Lung (tissue), 12 donors: ENCODE results near the gene SLC5A9. TPM values are rescaled to one million over a fixed set of nuclear protein-coding genes. Genes with fewer than 3 reads are reported as not detected.
"Not testable (repeated sequence)": the region's sequence is repeated elsewhere in the genome, so short reads cannot be mapped to it uniquely, and the experiment has no call there.

Experiments
- ATAC-seq: fragments of 200-7000 bp; cut with Tn5 transposase; one replicate; pipeline ENCODE4 v1.9.1; 2020; ENCODE audit warnings: moderate number of reproducible peaks; ENCODE audit not compliant: insufficient read depth, low FRiP score
- DNase-seq, 3 donors: peaks; one replicate each; pipeline ENCODE4 v3.0.0-alpha.2; 2013 to 2017
- H3K27ac ChIP-seq, 2 donors: one replicate each; pipeline ENCODE4 v1.5.1; 2013; ENCODE audit warnings: mild to moderate bottlenecking in 2 of 2, moderate library complexity in 2 of 2, control low read depth in 1 of 2, inconsistent platforms in 1 of 2, low read depth in 1 of 2, low read length in 1 of 2
- H3K27me3 ChIP-seq, 3 donors: one replicate each; pipeline ENCODE4 v1.5.1; 2013; ENCODE audit warnings: low read length in 2 of 3; ENCODE audit not compliant: control insufficient read depth in 3 of 3, insufficient read depth in 3 of 3
- H3K36me3 ChIP-seq, 4 donors: one replicate each; pipeline ENCODE4 v1.5.1; 2013; ENCODE audit warnings: low read length in 4 of 4, mild to moderate bottlenecking in 1 of 4, moderate library complexity in 1 of 4; ENCODE audit not compliant: control insufficient read depth in 4 of 4, insufficient read depth in 4 of 4
- H3K4me1 ChIP-seq, 5 donors: one replicate each; pipeline ENCODE4 v1.5.1; 2013; ENCODE audit warnings: low read length in 5 of 5, mild to moderate bottlenecking in 2 of 5, moderate library complexity in 1 of 5; ENCODE audit not compliant: control insufficient read depth in 5 of 5, insufficient read depth in 5 of 5
- H3K4me3 ChIP-seq: one replicate; pipeline ENCODE4 v1.5.1; 2013; ENCODE audit warnings: mild to moderate bottlenecking, control low read depth, moderate library complexity
- H3K9ac ChIP-seq, 2 donors: one replicate each; pipeline ENCODE4 v1.5.1; 2013; ENCODE audit warnings: low read length in 2 of 2, control low read depth in 1 of 2; ENCODE audit not compliant: insufficient read depth in 1 of 2
- H3K9me3 ChIP-seq, 4 donors: one replicate each; pipeline ENCODE4 v1.5.1; 2013; ENCODE audit warnings: low read length in 3 of 4, mild to moderate bottlenecking in 1 of 4, moderate library complexity in 1 of 4; ENCODE audit not compliant: control insufficient read depth in 4 of 4, insufficient read depth in 3 of 4
- CTCF ChIP-seq: IDR thresholded peaks from 2 replicates; pipeline ENCODE4 v1.5.1; 2012; ENCODE audit warnings: mild to moderate bottlenecking; ENCODE audit errors: control extremely low read depth, extremely low read depth
- WGBS, 2 donors: extraction: QIAGEN DNeasy Blood & Tissue Kit; methylation state at CpG; one replicate each; pipeline ENCODE4 v1.1.7; 2013; 5-methylcytosine and 5-hydroxymethylcytosine counted together
- polyA plus RNA-seq, 2 donors: library from polyadenylated mRNA; stranded (reverse); fragments of 200-250 nt; gene quantifications; one replicate each; pipeline ENCODE4 v1.2.1, GENCODE V29; 2013
- total RNA-seq, 2 donors: library from RNA; depleted of rRNA in 1 of 2; stranded (reverse); fragments of >200 nt in 1 of 2; gene quantifications; one replicate each; pipeline ENCODE4 v1.2.1, GENCODE V29; 2014 to 2021
- donor health status: control.
- donor health status: control.
- donor health status: Bipolar disorder and iron deficiency.
- donor health status: healthy.
- donor health status: DM: yes; HTN: yes; CAD: no.

SLC5A9 gene
- total and polyA plus RNA-seq, 4 donors: 1.4 to 20.3 (median 3.0) TPM

- ATAC-seq: no peak
- Histone ChIP-seq H3K4me3 (no peak overlapping the region), H3K36me3 (peaks cover 0 to 6% (median 0%) of the 10 kb centered on the region in 4 donors), H3K9ac (no peak overlapping the region), H3K4me1 (no peaks in the 10 kb centered on the region), H3K27ac (no peak overlapping the region), H3K9me3 (peaks cover 0 to 3% (median 1%) of the 10 kb centered on the region in 4 donors), H3K27me3 (no peaks in the 10 kb centered on the region)
- TF ChIP-seq CTCF: no peak
- no peak for DNase-seq
- 89 to 99% methylated on average over 4 of the region's 4 CpGs for WGBS, 2 donors
Observed at GRCh38 chr1:48291421-48291820, 68.9 kb downstream of the SLC5A9 start.

- no peak for TF ChIP-seq CTCF
- 94 to 96% methylated on average over 5 of the region's 5 CpGs for WGBS, 2 donors
- Histone ChIP-seq H3K4me1 (no peaks in the 10 kb centered on the region), H3K4me3 (no peak overlapping the region), H3K9ac (no peak overlapping the region), H3K36me3 (peaks cover 0 to 6% (median 1%) of the 10 kb centered on the region in 4 donors), H3K27me3 (no peaks in the 10 kb centered on the region), H3K9me3 (peaks cover 0 to 3% (median 1%) of the 10 kb centered on the region in 4 donors), H3K27ac (no peak overlapping the region)
- ATAC-seq (no peak), DNase-seq (no peak)
Observed at GRCh38 chr1:48292706-48293105, 70.2 kb downstream of the SLC5A9 start.

GRCh38 chr1:48294094-48294493 is 71.6 kb downstream of the SLC5A9 start:
- H3K9ac ChIP-seq, H3K4me1 ChIP-seq, H3K4me3 ChIP-seq, H3K27ac ChIP-seq, DNase-seq, H3K9me3 ChIP-seq, H3K27me3 ChIP-seq, H3K36me3 ChIP-seq, ATAC-seq: not testable (repeated sequence)
- WGBS, 2 donors: 95 to 98% methylated on average over 6 of the region's 6 CpGs

GRCh38 chr1:48294656-48295055 is 72.1 kb downstream of the SLC5A9 start:
- no peak for ATAC-seq
- TF ChIP-seq CTCF: no peak
- no peak overlapping the region for H3K27ac ChIP-seq
- WGBS, 2 donors: 76 to 90% methylated on average over 1 of the region's 1 CpG
- no peaks in the 10 kb centered on the region for H3K27me3 ChIP-seq
- DNase-seq: no peak
- H3K9ac ChIP-seq: no peak overlapping the region
- peaks cover 0 to 3% (median 0%) of the 10 kb centered on the region in 4 donors for H3K9me3 ChIP-seq
- H3K36me3 ChIP-seq: peaks cover 0 to 6% (median 2%) of the 10 kb centered on the region in 4 donors
- no peaks in the 10 kb centered on the region for H3K4me1 ChIP-seq
- no peak overlapping the region for H3K4me3 ChIP-seq

Other genes with a start within 250 kb of the SLC5A9 start
- gene TRABD2B, start 225.3 kb upstream of the SLC5A9 start, total RNA-seq: 1 to 10 TPM in 1 of 2 donors, under 1 TPM in 1; 0.46 to 1.9 TPM
- under 1 TPM; 0.37 to 0.82 TPM for gene TRABD2B, start 225.3 kb upstream of the SLC5A9 start, polyA plus RNA-seq
- 10 to 100 TPM; 31.0 to 94.2 TPM for gene SPATA6, start 249.5 kb downstream of the SLC5A9 start, total RNA-seq
- 1 to 10 TPM; 4.1 to 4.2 TPM for gene SPATA6, start 249.5 kb downstream of the SLC5A9 start, polyA plus RNA-seq